Panc1 (cell line): Measurements from ENCODE around the gene OPA3.

Experiments
- CTCF ChIP-seq: fragments of 450-650 bp; IDR thresholded peaks from 2 replicates; pipeline ENCODE4 v1.5.1; 2017; ENCODE audit warnings: mild to moderate bottlenecking
- POLR2AphosphoS5 ChIP-seq: IDR thresholded peaks from 2 replicates; pipeline ENCODE4 v1.6.1; 2012; ENCODE audit warnings: mild to moderate bottlenecking, low read depth, low read length, moderate library complexity
- REST ChIP-seq, 2 experiments: IDR thresholded peaks; 2 replicates each; pipeline ENCODE4 v1.6.1; 2011 to 2012; ENCODE audit warnings: low read depth in 2 of 2, control low read depth in 1 of 2, low read length in 1 of 2, mild to moderate bottlenecking in 1 of 2, moderate library complexity in 1 of 2; ENCODE audit not compliant: insufficient read depth in 1 of 2
- TCF7L2 ChIP-seq: IDR thresholded peaks from 2 replicates; pipeline ENCODE4 v1.6.1; 2011; ENCODE audit warnings: mild to moderate bottlenecking, low read depth, low read length, inconsistent platforms

GRCh38 chr19:45524575-45525129 is 60.0 kb downstream of the OPA3 start:
- TF ChIP-seq POLR2AphosphoS5 = no peak
- no peak for TF ChIP-seq CTCF
- no peak for TF ChIP-seq TCF7L2
- no peak for TF ChIP-seq REST (IDR thresholded peaks at IDR 0.05; ENCODE audit: insufficient read depth in 1 of 2, low read depth in 2 of 2, low read length in 1 of 2)
